Uterus (tissue), 2 donors: ENCODE results near the gene INPP4A.

ENCODE experiments used
- CTCF ChIP-seq, 4 experiments: fragments of 200-600 bp in 2 of 4; fragments of 450-650 bp in 2 of 4; sonication (generic) in 2 of 4; IDR thresholded peaks; one replicate each; pipeline ENCODE4 v1.5.1; 2016 to 2019; ENCODE audit warnings: antibody characterized with exemption in 4 of 4, mild to moderate bottlenecking in 2 of 4, moderate library complexity in 1 of 4
- POLR2A ChIP-seq, 2 donors: fragments of 450-650 bp; IDR thresholded peaks; one replicate each; pipeline ENCODE4 v1.6.1; 2016; ENCODE audit warnings: antibody characterized with exemption in 2 of 2, mild to moderate bottlenecking in 1 of 2, moderate library complexity in 1 of 2

- TF ChIP-seq CTCF (IDR thresholded peaks at IDR 0.05) (no peak), POLR2A (IDR thresholded peaks at IDR 0.05) (no peak)
Observed at GRCh38 chr2:98504381-98505109, 59.9 kb downstream of the INPP4A start.
